AG04450 (cell line): ENCODE results near the gene SCGB3A2. TPM values are rescaled to one million over a fixed set of nuclear protein-coding genes. Genes with fewer than 3 reads are reported as not detected.

Experiments
- CTCF ChIA-PET: fragments of 300-600, 350-600 bp; formaldehyde crosslinking; extraction: SDS; loops from one replicate; lab custom pipeline; 2022; ENCODE audit warnings: antibody characterized with exemption, inconsistent platforms; lab: Charles Lee
- POLR2A ChIA-PET: fragments of 350-600 bp; formaldehyde crosslinking; extraction: SDS; loops from one replicate; lab custom pipeline; 2021; ENCODE audit warnings: antibody characterized with exemption, inconsistent platforms; lab: Yijun Ruan, JAX
- DNase-seq: peaks from one replicate; pipeline ENCODE4 v3.0.0-alpha.2; 2011; ENCODE audit warnings: low read depth, low spot score
- H3K27ac ChIP-seq: one replicate; pipeline ENCODE4 v1.5.1; 2012; ENCODE audit warnings: low read depth, low read length, control low read depth
- H3K27me3 ChIP-seq: one replicate; pipeline ENCODE4 v1.6.0; 2012; ENCODE audit warnings: low read length; ENCODE audit not compliant: control insufficient read depth, insufficient read depth
- H3K4me3 ChIP-seq: 2 replicates; pipeline ENCODE4 v1.5.1; 2011; ENCODE audit warnings: mild to moderate bottlenecking, low read depth, low read length, control low read depth
- H3K9me3 ChIP-seq: 2 replicates; pipeline ENCODE4 v1.5.1; 2012; ENCODE audit warnings: low read length; ENCODE audit not compliant: control insufficient read depth, insufficient read depth
- CTCF ChIP-seq: IDR thresholded peaks from 2 replicates; pipeline ENCODE4 v1.5.1; 2011; ENCODE audit warnings: low read depth, low read length, control low read depth, inconsistent platforms
- polyA plus RNA-seq: library from polyadenylated mRNA; depleted of rRNA; stranded (reverse); fragments of >200 nt; gene quantifications from 2 replicates; pipeline ENCODE4 v1.2.3, GENCODE V29; 2011

Gene SCGB3A2
- polyA plus RNA-seq, 1 experiment, result not detected

GRCh38 chr5:147880487-147880886, 2.0 kb downstream of the SCGB3A2 start:
- Histone ChIP-seq H3K4me3 (no peak overlapping the region), H3K9me3 (no peaks in the 10 kb centered on the region), H3K27me3 (no peaks in the 10 kb centered on the region), H3K27ac (no peak overlapping the region)
- POLR2A ChIA-PET, result no interaction called here
- no peak for TF ChIP-seq CTCF
- CTCF ChIA-PET, result interaction anchor here (1.3 kb wide), 1 partner anchor 23 kb away, joined by 6 read pairs; no protein-coding TSS in a partner anchor
- no peak for DNase-seq

GRCh38 chr5:147882586-147883313, 4.2 kb downstream of the SCGB3A2 start:
- H3K27ac ChIP-seq, result no peak overlapping the region
- ChIA-PET POLR2A (no interaction called here), CTCF (interaction anchor here (0.8 to 1.6 kb wide), 3 partner anchors 25 to 848 kb away, joined by 3 to 8 read pairs (median 7); no protein-coding TSS in a partner anchor)
- no peak for TF ChIP-seq CTCF
- no peak overlapping the region for H3K4me3 ChIP-seq
- no peak for DNase-seq
- no peaks in the 10 kb centered on the region for H3K9me3 ChIP-seq
- no peaks in the 10 kb centered on the region for H3K27me3 ChIP-seq

DNA sequence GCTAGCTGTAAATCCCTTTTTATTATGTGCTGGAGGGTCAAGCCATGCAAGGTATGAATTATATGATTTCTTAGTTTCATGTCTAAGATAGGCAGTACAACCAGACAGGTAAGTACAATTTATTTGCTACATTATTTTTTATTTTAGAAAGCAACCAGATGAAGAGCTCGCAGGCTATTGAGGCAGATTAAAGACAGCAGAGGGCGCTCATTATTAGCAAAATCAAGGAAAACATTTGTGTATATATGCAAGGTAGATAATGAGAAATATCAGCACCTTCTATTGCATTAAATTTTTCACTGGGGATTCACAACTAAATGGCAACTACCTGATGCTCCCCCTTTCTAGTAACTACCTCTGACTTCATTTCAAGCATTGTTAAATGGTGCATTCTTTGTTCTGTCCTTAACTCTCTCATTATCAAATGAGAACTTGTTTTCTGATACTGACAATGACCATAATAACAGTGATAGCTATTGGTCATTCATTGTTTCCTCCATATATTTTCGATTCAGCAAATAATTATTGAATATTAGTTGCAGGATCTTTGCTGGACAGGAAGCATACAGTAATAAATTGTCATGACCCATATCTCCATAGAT, 8.6 kb downstream of the SCGB3A2 start:
- CTCF ChIA-PET, result interaction anchor here (0.9 to 1.8 kb wide), 3 partner anchors 29 to 488 kb away, joined by 3 to 24 read pairs (median 4); no protein-coding TSS in a partner anchor
- POLR2A ChIA-PET, result no interaction called here
- Histone ChIP-seq H3K9me3 (no peaks in the 10 kb centered on the region), H3K4me3 (no peak overlapping the region), H3K27ac (no peak overlapping the region), H3K27me3 (no peaks in the 10 kb centered on the region)
- TF ChIP-seq CTCF, result peak; percentile 43
- DNase-seq, result no peak

DNA sequence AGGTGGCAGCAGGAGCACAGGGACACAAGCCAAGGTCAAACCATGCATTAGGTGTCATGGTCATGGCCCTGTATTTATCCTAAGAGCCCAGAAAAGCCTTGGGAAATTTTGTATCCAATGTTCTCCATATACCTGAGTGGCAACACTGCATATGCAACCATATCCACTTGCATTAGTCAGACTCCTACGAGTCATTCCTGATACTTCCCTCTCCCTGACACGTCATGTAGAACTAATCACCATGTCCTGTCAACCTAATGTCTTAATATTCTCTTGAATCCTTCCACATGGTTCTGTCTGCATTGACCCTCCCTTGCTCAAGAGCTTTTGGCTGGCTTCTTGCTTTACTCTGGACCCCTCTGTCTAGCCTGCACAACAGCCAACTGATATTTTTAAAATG, 9.4 kb downstream of the SCGB3A2 start:
- no peaks in the 10 kb centered on the region for H3K9me3 ChIP-seq
- CTCF ChIA-PET, result interaction anchor here (0.9 to 1.8 kb wide), 4 partner anchors 18 to 487 kb away, joined by 3 to 24 read pairs (median 4); partner anchors contain the start of gene C5orf46
- H3K4me3 ChIP-seq, result no peak overlapping the region
- no peak for TF ChIP-seq CTCF
- H3K27ac ChIP-seq, result no peak overlapping the region
- DNase-seq, result no peak
- POLR2A ChIA-PET, result no interaction called here
- H3K27me3 ChIP-seq, result no peaks in the 10 kb centered on the region
